Neural progenitor cell (in vitro differentiated cells): ENCODE results near the gene PLXNC1. TPM values are rescaled to one million over a fixed set of nuclear protein-coding genes. Genes with fewer than 3 reads are reported as not detected.
A peak's percentile ranks its signal among the peaks of the same experiment; 100 is the strongest.

Source experiments
- DNase-seq: peaks from one replicate; pipeline ENCODE4 v3.0.0-alpha.2; 2016; ENCODE audit warnings: low spot score
- H2AFZ ChIP-seq: fragments of 200-600 bp; sonication (generic); replicated peaks from 2 replicates; pipeline ENCODE4 v1.6.1; 2016; ENCODE audit warnings: antibody characterized with exemption
- H3F3A ChIP-seq: fragments of 200-600 bp; sonication (generic); 2 replicates; pipeline ENCODE4 v1.6.1; 2016; ENCODE audit warnings: antibody characterized with exemption, low read depth
- H3K27ac ChIP-seq: fragments of 200-600 bp; sonication (generic); 2 replicates; pipeline ENCODE4 v1.5.1; 2016; ENCODE audit warnings: mild to moderate bottlenecking
- H3K27me3 ChIP-seq: fragments of 200-600 bp; sonication (generic); 2 replicates; pipeline ENCODE4 v1.6.1; 2016; ENCODE audit warnings: mild to moderate bottlenecking, moderate library complexity
- H3K36me3 ChIP-seq: fragments of 200-600 bp; sonication (generic); 2 replicates; pipeline ENCODE4 v1.5.1; 2016
- H3K4me1 ChIP-seq: fragments of 200-600 bp; sonication (generic); 2 replicates; pipeline ENCODE4 v1.6.1; 2016; ENCODE audit warnings: mixed run types
- H3K4me2 ChIP-seq: fragments of 200-600 bp; sonication (generic); 2 replicates; pipeline ENCODE4 v1.6.1; 2016
- H3K4me3 ChIP-seq: fragments of 200-600 bp; sonication (generic); 2 replicates; pipeline ENCODE4 v1.5.1; 2016
- H3K79me2 ChIP-seq: fragments of 200-600 bp; sonication (generic); 2 replicates; pipeline ENCODE4 v1.6.1; 2016; ENCODE audit warnings: low read depth
- H3K9ac ChIP-seq: fragments of 200-600 bp; sonication (generic); 2 replicates; pipeline ENCODE4 v1.6.1; 2016
- H3K9me3 ChIP-seq: fragments of 200-600 bp; sonication (generic); 2 replicates; pipeline ENCODE4 v1.5.1; 2016; ENCODE audit warnings: low read depth
- H4K20me1 ChIP-seq: fragments of 200-600 bp; sonication (generic); 2 replicates; pipeline ENCODE4 v1.6.1; 2016; ENCODE audit warnings: low read depth
- H3K27ac Mint-ChIP-seq: 3 replicates; pipeline ENCODE4 v1.8.0; 2021; ENCODE audit warnings: mixed read lengths
- H3K27me3 Mint-ChIP-seq: 2 replicates; pipeline ENCODE4 v1.8.0; 2022; ENCODE audit warnings: low read depth, mild to moderate bottlenecking, inconsistent platforms, moderate library complexity, mixed read lengths; ENCODE audit not compliant: insufficient read depth
- H3K36me3 Mint-ChIP-seq: 3 replicates; pipeline ENCODE4 v1.8.0; 2021; ENCODE audit warnings: mixed read lengths
- H3K4me1 Mint-ChIP-seq: 3 replicates; pipeline ENCODE4 v1.8.0; 2021; ENCODE audit warnings: mixed read lengths
- H3K4me3 Mint-ChIP-seq: 3 replicates; pipeline ENCODE4 v1.8.0; 2021; ENCODE audit warnings: mild to moderate bottlenecking, moderate library complexity, mixed read lengths
- H3K9me3 Mint-ChIP-seq: 3 replicates; pipeline ENCODE4 v1.8.0; 2020; ENCODE audit warnings: mixed read lengths
- CTCF ChIP-seq: fragments of 200-600 bp; sonication (generic); IDR thresholded peaks from 2 replicates; pipeline ENCODE4 v1.5.1; 2017; ENCODE audit warnings: antibody characterized with exemption, mild to moderate bottlenecking
- EZH2 ChIP-seq: fragments of 200-600 bp; sonication (generic); IDR thresholded peaks from 2 replicates; pipeline ENCODE4 v1.6.1; 2017; ENCODE audit warnings: antibody characterized with exemption, mild to moderate bottlenecking, moderate library complexity
- EZH2phosphoT487 ChIP-seq: fragments of 200-600 bp; sonication (generic); IDR thresholded peaks from 2 replicates; pipeline ENCODE4 v1.6.1; 2017; ENCODE audit warnings: antibody characterized with exemption
- total RNA-seq: library from RNA; depleted of rRNA; stranded (reverse); fragments of >200 nt; gene quantifications from 2 replicates; pipeline ENCODE4 v1.2.3, GENCODE V29; 2015; ENCODE audit warnings: low replicate concordance

The PLXNC1 gene
- total RNA-seq, 1 donor from 2014 or later = 16.7 TPM

- no peak overlapping the region for H3K4me2 ChIP-seq
- peaks cover 2% of the 10 kb centered on the region for H3K4me1 ChIP-seq
- Mint-ChIP-seq H3K4me1 (peaks cover 3% of the 10 kb centered on the region), H3K27ac (no peak overlapping the region), H3K27me3 (peaks cover 9% of the 10 kb centered on the region), H3K36me3 (peaks cover 50% of the 10 kb centered on the region), H3K4me3 (no peak overlapping the region), H3K9me3 (peaks cover 10% of the 10 kb centered on the region)
- TF ChIP-seq EZH2 = no peak
- TF ChIP-seq CTCF = no peak
- no peak for TF ChIP-seq EZH2phosphoT487
- H3K79me2 ChIP-seq = no peaks in the 10 kb centered on the region
- no peaks in the 10 kb centered on the region for H3K27me3 ChIP-seq
- no peak for DNase-seq
- no peaks in the 10 kb centered on the region for H4K20me1 ChIP-seq
- no peaks in the 10 kb centered on the region for H3K36me3 ChIP-seq
- H3K9ac ChIP-seq = no peak overlapping the region
- no peaks in the 10 kb centered on the region for H3K9me3 ChIP-seq
- no peak overlapping the region for H3K4me3 ChIP-seq
- H2AFZ ChIP-seq = no peak overlapping the region
- no peaks in the 10 kb centered on the region for H3F3A ChIP-seq
- no peak overlapping the region for H3K27ac ChIP-seq
These were observed 44.8 kb downstream of the PLXNC1 start for GRCh38 chr12:94193168-94193567.

GRCh38 chr12:94195483-94195882, 47.1 kb downstream of the PLXNC1 start:
- Mint-ChIP-seq H3K4me1 (peaks cover 3% of the 10 kb centered on the region), H3K4me3 (no peak overlapping the region), H3K27ac (peak overlapping the region; percentile 14), H3K27me3 (peaks cover 9% of the 10 kb centered on the region), H3K9me3 (peaks cover 10% of the 10 kb centered on the region), H3K36me3 (peaks cover 50% of the 10 kb centered on the region)
- H3K4me3 ChIP-seq = no peak overlapping the region
- H4K20me1 ChIP-seq = no peaks in the 10 kb centered on the region
- no peaks in the 10 kb centered on the region for H3K36me3 ChIP-seq
- no peak overlapping the region for H2AFZ ChIP-seq
- no peak overlapping the region for H3K9ac ChIP-seq
- no peak overlapping the region for H3K27ac ChIP-seq
- H3K27me3 ChIP-seq = no peaks in the 10 kb centered on the region
- DNase-seq = no peak
- TF ChIP-seq EZH2phosphoT487 = no peak
- TF ChIP-seq CTCF = peak; percentile 23
- H3K4me2 ChIP-seq = no peak overlapping the region
- H3K79me2 ChIP-seq = no peaks in the 10 kb centered on the region
- no peaks in the 10 kb centered on the region for H3F3A ChIP-seq
- H3K9me3 ChIP-seq = no peaks in the 10 kb centered on the region
- no peaks in the 10 kb centered on the region for H3K4me1 ChIP-seq

DNA sequence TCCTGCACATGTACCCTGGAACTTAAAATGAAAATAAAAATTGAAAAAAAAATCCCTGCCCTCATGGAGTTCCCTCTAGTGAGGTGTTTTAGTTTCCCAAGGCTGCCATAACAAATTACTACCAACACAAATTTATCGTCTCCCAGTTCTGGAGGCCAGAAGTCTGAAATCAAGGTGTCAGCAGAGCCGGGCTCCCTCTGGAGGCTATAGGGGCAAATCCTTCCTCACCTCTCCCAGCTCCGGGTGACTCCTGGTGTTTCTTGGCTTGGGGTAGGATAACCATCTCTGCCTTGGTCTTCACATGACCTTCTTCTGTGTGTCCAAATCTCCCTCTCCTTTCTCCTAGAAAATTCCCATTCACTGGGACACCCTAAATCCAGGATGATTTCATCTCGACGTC, 50.1 kb downstream of the PLXNC1 start:
- Histone ChIP-seq H3K36me3 (no peaks in the 10 kb centered on the region), H3K27me3 (no peaks in the 10 kb centered on the region), H3K4me1 (no peaks in the 10 kb centered on the region), H3K9me3 (no peaks in the 10 kb centered on the region), H3K9ac (no peak overlapping the region), H3F3A (no peaks in the 10 kb centered on the region), H4K20me1 (no peaks in the 10 kb centered on the region), H2AFZ (no peak overlapping the region), H3K27ac (no peak overlapping the region), H3K4me3 (no peak overlapping the region), H3K4me2 (no peak overlapping the region), H3K79me2 (no peaks in the 10 kb centered on the region)
- Mint-ChIP-seq H3K36me3 (peaks cover 38% of the 10 kb centered on the region), H3K9me3 (peaks cover 11% of the 10 kb centered on the region), H3K4me1 (peaks cover 6% of the 10 kb centered on the region), H3K4me3 (no peak overlapping the region), H3K27me3 (peaks cover 5% of the 10 kb centered on the region), H3K27ac (no peak overlapping the region)
- DNase-seq = no peak
- no peak for TF ChIP-seq CTCF
- TF ChIP-seq EZH2 = no peak
- TF ChIP-seq EZH2phosphoT487 = no peak
